ENCODE measurements around the gene SLC2A8. TPM values are rescaled to one million over a fixed set of nuclear protein-coding genes. Genes with fewer than 3 reads are reported as not detected.

Gene SLC2A8
- total RNA-seq, 1 experiment from 2014 or later, result 144 TPM

- Mint-ChIP-seq H3K27ac (ENCODE audit: unreplicated experiment) (peak overlapping the region; percentile 93), H3K4me3 (ENCODE audit: unreplicated experiment) (peak overlapping the region; percentile 97), H3K9me3 (ENCODE audit: unreplicated experiment) (no peaks in the 10 kb centered on the region), H3K36me3 (ENCODE audit: insufficient read depth, unreplicated experiment) (peaks cover 42% of the 10 kb centered on the region), H3K27me3 (ENCODE audit: insufficient read depth, unreplicated experiment) (no peaks in the 10 kb centered on the region), H3K4me1 (ENCODE audit: low read depth, unreplicated experiment) (peaks cover 31% of the 10 kb centered on the region)
- CTCF ChIA-PET, result interaction anchor here (0.8 to 3.4 kb wide), 6 partner anchors 22 to 340 kb away, joined by 3 to 54 read pairs (median 5); partner anchors contain the start of gene TOR2A
- no peaks in the 10 kb centered on the region for H3K9me3 ChIP-seq
- DNase-seq, result peak in 1 of 2 experiments; percentile 65
- H3K4me1 ChIP-seq, result peaks cover 49% of the 10 kb centered on the region
- intact Hi-C loops (cut with micrococcal nuclease; ENCODE audit: unreplicated experiment), result loop anchor here (1.0 to 10.0 kb wide), 7 partner anchors 7 to 453 kb away; no protein-coding TSS in a partner anchor
- POLR2A ChIA-PET, result interaction anchor here (1.4 to 2.2 kb wide), 5 partner anchors 7 to 171 kb away, joined by 13 to 51 read pairs (median 24); partner anchors contain the start of gene ZNF79
- TF ChIP-seq, protein P1, sequence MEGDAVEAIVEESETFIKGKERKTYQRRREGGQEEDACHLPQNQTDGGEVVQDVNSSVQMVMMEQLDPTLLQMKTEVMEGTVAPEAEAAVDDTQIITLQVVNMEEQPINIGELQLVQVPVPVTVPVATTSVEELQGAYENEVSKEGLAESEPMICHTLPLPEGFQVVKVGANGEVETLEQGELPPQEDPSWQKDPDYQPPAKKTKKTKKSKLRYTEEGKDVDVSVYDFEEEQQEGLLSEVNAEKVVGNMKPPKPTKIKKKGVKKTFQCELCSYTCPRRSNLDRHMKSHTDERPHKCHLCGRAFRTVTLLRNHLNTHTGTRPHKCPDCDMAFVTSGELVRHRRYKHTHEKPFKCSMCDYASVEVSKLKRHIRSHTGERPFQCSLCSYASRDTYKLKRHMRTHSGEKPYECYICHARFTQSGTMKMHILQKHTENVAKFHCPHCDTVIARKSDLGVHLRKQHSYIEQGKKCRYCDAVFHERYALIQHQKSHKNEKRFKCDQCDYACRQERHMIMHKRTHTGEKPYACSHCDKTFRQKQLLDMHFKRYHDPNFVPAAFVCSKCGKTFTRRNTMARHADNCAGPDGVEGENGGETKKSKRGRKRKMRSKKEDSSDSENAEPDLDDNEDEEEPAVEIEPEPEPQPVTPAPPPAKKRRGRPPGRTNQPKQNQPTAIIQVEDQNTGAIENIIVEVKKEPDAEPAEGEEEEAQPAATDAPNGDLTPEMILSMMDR (IDR thresholded peaks at IDR 0.05; ENCODE audit: insufficient read depth in 1 of 2, low read depth in 1 of 2, low read length in 1 of 2, severe bottlenecking in 1 of 2, unreplicated experiment in 1 of 2), result no peak
- peak overlapping the region; percentile 58 for H3K4me3 ChIP-seq (ENCODE audit: low read depth, low read length)
- BruUV-seq (replicated peaks), result no TSS peak
- no peaks in the 10 kb centered on the region for H3K36me3 ChIP-seq (ENCODE audit: control insufficient read depth, insufficient read depth, low read length)
- no peaks in the 10 kb centered on the region for H3K27me3 ChIP-seq (replicated peaks; ENCODE audit: control insufficient read depth, insufficient read depth, low read length)
These were observed 1.3 kb upstream of the SLC2A8 start for GRCh38 chr9:127395497-127396252.

GRCh38 chr9:127396253-127396807 lies 639 bp upstream of the SLC2A8 start:
- H3K4me3 ChIP-seq (ENCODE audit: low read depth, low read length), result peak overlapping the region; percentile 58
- TSS peak; percentile 88 for BruUV-seq (replicated peaks)
- peaks cover 45% of the 10 kb centered on the region for H3K4me1 ChIP-seq
- H3K4me1 Mint-ChIP-seq (ENCODE audit: low read depth, unreplicated experiment), result peaks cover 24% of the 10 kb centered on the region
- intact Hi-C loops (cut with micrococcal nuclease; ENCODE audit: unreplicated experiment), result loop anchor here (1.0 to 10.0 kb wide), 7 partner anchors 8 to 454 kb away; no protein-coding TSS in a partner anchor
- H3K4me3 Mint-ChIP-seq (ENCODE audit: unreplicated experiment), result peak overlapping the region; percentile 97
- H3K27me3 ChIP-seq (replicated peaks; ENCODE audit: control insufficient read depth, insufficient read depth, low read length), result no peaks in the 10 kb centered on the region
- no peak for DNase-seq
- POLR2A ChIA-PET, result interaction anchor here (0.6 to 2.2 kb wide), 15 partner anchors 8 to 1434 kb away, joined by 3 to 51 read pairs (median 9); partner anchors contain the start of genes LRSAM1, RALGPS1, RPL12 and SPOUT1
- CTCF ChIA-PET, result interaction anchor here (0.8 to 3.4 kb wide), 17 partner anchors 8 to 457 kb away, joined by 3 to 54 read pairs (median 6); partner anchors contain the start of genes TOR2A and ZNF79
- no peaks in the 10 kb centered on the region for H3K36me3 ChIP-seq (ENCODE audit: control insufficient read depth, insufficient read depth, low read length)
- TF ChIP-seq, protein P1 (IDR thresholded peaks at IDR 0.05; ENCODE audit: insufficient read depth in 1 of 2, low read depth in 1 of 2, low read length in 1 of 2, severe bottlenecking in 1 of 2, unreplicated experiment in 1 of 2), result no peak
- no peaks in the 10 kb centered on the region for H3K9me3 ChIP-seq
- peak overlapping the region; percentile 93 for H3K27ac Mint-ChIP-seq (ENCODE audit: unreplicated experiment)
- H3K27me3 Mint-ChIP-seq (ENCODE audit: insufficient read depth, unreplicated experiment), result no peaks in the 10 kb centered on the region
- H3K36me3 Mint-ChIP-seq (ENCODE audit: insufficient read depth, unreplicated experiment), result peaks cover 45% of the 10 kb centered on the region
- no peaks in the 10 kb centered on the region for H3K9me3 Mint-ChIP-seq (ENCODE audit: unreplicated experiment)

DNA sequence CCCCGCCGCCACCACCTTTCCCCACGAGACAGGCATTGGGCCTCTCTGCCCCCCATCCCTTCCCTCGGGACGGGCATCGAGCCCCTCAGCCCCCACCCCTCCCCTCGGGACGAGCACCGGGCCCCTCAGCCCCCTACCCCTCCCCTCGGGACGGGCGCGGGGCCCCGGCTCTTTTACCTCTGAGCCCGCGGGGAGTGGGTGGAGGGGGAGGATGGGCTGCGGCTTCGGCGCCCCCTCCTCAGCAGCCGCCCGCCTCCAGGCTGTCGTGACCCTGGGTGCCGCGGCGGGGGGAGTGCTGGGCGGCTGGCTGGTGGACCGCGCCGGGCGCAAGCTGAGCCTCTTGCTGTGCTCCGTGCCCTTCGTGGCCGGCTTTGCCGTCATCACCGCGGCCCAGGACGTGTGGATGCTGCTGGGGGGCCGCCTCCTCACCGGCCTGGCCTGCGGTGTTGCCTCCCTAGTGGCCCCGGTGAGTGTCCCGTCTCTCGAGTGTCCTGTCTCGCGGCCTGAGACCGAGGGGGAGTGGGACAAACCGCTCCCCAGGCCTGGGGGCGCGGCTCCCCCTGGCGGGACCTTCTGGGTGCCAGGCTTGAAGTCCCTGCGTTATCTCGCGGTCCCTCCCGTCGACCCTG lies 791 bp downstream of the SLC2A8 start:
- peak; percentile 71 to 76 for DNase-seq
- peaks cover 32% of the 10 kb centered on the region for H3K4me1 ChIP-seq
- Mint-ChIP-seq H3K9me3 (ENCODE audit: unreplicated experiment) (no peaks in the 10 kb centered on the region), H3K4me1 (ENCODE audit: low read depth, unreplicated experiment) (peaks cover 10% of the 10 kb centered on the region), H3K27ac (ENCODE audit: unreplicated experiment) (peak overlapping the region; percentile 76), H3K4me3 (ENCODE audit: unreplicated experiment) (peak overlapping the region; percentile 97), H3K27me3 (ENCODE audit: insufficient read depth, unreplicated experiment) (no peaks in the 10 kb centered on the region), H3K36me3 (ENCODE audit: insufficient read depth, unreplicated experiment) (peaks cover 55% of the 10 kb centered on the region)
- H3K36me3 ChIP-seq (ENCODE audit: control insufficient read depth, insufficient read depth, low read length), result no peaks in the 10 kb centered on the region
- peak overlapping the region; percentile 92 for H3K4me3 ChIP-seq (ENCODE audit: low read depth, low read length)
- ChIA-PET CTCF (interaction anchor here (0.7 to 3.4 kb wide), 9 partner anchors 10 to 458 kb away, joined by 3 to 54 read pairs (median 8); partner anchors contain the start of gene ZNF79), POLR2A (interaction anchor here (0.7 to 2.2 kb wide), 10 partner anchors 9 to 318 kb away, joined by 5 to 51 read pairs (median 16); partner anchors contain the start of genes LRSAM1, RPL12, TTC16 and ZNF79)
- intact Hi-C loops (cut with micrococcal nuclease; ENCODE audit: unreplicated experiment), result loop anchor here (1.0 to 10.0 kb wide), 6 partner anchors 36 to 455 kb away; no protein-coding TSS in a partner anchor
- BruUV-seq (replicated peaks), result no TSS peak
- TF ChIP-seq, protein P1 (IDR thresholded peaks at IDR 0.05; ENCODE audit: insufficient read depth in 1 of 2, low read depth in 1 of 2, low read length in 1 of 2, severe bottlenecking in 1 of 2, unreplicated experiment in 1 of 2), result peak; percentile 48 to 81
- no peaks in the 10 kb centered on the region for H3K27me3 ChIP-seq (replicated peaks; ENCODE audit: control insufficient read depth, insufficient read depth, low read length)
- no peaks in the 10 kb centered on the region for H3K9me3 ChIP-seq
